GM21515 (cell line): ENCODE measurements around the gene GPR139.

ENCODE experiments used
- ATAC-seq: cut with Tn5 transposase; IDR thresholded peaks from one replicate; pipeline ENCODE4 v1.9.1; 2021; ENCODE audit not compliant: unreplicated experiment

Gene GPR139

GRCh38 chr16:20056436-20056835, 17.3 kb downstream of the GPR139 start:
- no peak for ATAC-seq

GRCh38 chr16:20053336-20053735, 20.4 kb downstream of the GPR139 start:
- no peak for ATAC-seq

- no peak for ATAC-seq
These were observed 22.1 kb downstream of the GPR139 start for GRCh38 chr16:20051611-20052010.

- ATAC-seq = no peak
These were observed 22.5 kb downstream of the GPR139 start for GRCh38 chr16:20051147-20051546.

- no peak for ATAC-seq
These were observed 23.9 kb downstream of the GPR139 start for GRCh38 chr16:20049831-20050230.

GRCh38 chr16:20045886-20046285, 27.8 kb downstream of the GPR139 start:
- no peak for ATAC-seq

- no peak for ATAC-seq
These were observed 30.8 kb downstream of the GPR139 start for GRCh38 chr16:20042848-20043247.

GRCh38 chr16:20041924-20042596, 31.6 kb downstream of the GPR139 start:
- no peak for ATAC-seq

GRCh38 chr16:20040011-20040410, 33.7 kb downstream of the GPR139 start:
- ATAC-seq = no peak

- no peak for ATAC-seq
These were observed 44.1 kb downstream of the GPR139 start for GRCh38 chr16:20029611-20030010.

GRCh38 chr16:20026361-20027072, 47.2 kb downstream of the GPR139 start:
- ATAC-seq = no peak

- no peak for ATAC-seq
These were observed 50.5 kb downstream of the GPR139 start for GRCh38 chr16:20023190-20023589.

GRCh38 chr16:20020976-20021375, 52.7 kb downstream of the GPR139 start:
- no peak for ATAC-seq

GRCh38 chr16:20020083-20020482, 53.6 kb downstream of the GPR139 start:
- no peak for ATAC-seq

GRCh38 chr16:20016234-20016633, 57.5 kb downstream of the GPR139 start:
- ATAC-seq = no peak

GRCh38 chr16:20004931-20005330, 68.8 kb downstream of the GPR139 start:
- no peak for ATAC-seq

- ATAC-seq = no peak
These were observed 70.8 kb downstream of the GPR139 start for GRCh38 chr16:20002936-20003335.

GRCh38 chr16:20001856-20002707, 71.6 kb downstream of the GPR139 start:
- no peak for ATAC-seq

GRCh38 chr16:19997734-19998133, 76.0 kb downstream of the GPR139 start:
- ATAC-seq = no peak

GRCh38 chr16:19997264-19997663, 76.4 kb downstream of the GPR139 start:
- no peak for ATAC-seq

GRCh38 chr16:19994466-19995170, 79.1 kb downstream of the GPR139 start:
- no peak for ATAC-seq
